ENCODE data around the gene MEIS1.
A peak's percentile ranks its signal among the peaks of the same experiment; 100 is the strongest.

MEIS1 gene

DNA sequence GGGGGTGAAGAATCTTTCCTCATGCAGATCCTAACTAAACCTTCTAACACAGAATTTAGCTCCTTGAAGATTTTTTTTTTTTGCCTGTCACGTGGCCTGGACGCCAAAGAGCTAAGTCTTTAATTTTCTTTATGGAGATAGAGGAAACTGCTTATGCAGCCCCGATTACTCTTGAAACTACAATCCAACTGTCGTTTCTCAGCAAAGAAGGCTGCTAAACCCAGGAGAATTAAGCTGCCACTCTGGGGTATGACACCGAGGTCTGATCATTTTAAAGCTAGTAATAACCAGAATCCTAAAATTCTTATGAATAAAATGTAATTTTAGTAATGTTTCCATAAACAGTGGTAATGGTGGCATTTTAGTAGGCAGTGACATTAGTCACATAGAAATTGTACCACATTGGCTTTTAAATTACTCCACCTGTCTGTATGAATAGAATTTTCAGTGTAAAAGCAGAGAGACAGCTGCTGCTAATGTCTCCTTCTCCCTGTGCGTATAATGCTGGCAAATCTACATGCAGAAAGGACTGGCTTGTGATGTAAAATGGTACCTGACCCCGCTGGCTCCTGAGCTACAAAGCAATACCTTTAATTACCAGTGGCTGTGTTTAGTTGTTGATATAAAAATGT is 86.5 kb downstream of the MEIS1 start:
- TF ChIP-seq, protein P1, sequence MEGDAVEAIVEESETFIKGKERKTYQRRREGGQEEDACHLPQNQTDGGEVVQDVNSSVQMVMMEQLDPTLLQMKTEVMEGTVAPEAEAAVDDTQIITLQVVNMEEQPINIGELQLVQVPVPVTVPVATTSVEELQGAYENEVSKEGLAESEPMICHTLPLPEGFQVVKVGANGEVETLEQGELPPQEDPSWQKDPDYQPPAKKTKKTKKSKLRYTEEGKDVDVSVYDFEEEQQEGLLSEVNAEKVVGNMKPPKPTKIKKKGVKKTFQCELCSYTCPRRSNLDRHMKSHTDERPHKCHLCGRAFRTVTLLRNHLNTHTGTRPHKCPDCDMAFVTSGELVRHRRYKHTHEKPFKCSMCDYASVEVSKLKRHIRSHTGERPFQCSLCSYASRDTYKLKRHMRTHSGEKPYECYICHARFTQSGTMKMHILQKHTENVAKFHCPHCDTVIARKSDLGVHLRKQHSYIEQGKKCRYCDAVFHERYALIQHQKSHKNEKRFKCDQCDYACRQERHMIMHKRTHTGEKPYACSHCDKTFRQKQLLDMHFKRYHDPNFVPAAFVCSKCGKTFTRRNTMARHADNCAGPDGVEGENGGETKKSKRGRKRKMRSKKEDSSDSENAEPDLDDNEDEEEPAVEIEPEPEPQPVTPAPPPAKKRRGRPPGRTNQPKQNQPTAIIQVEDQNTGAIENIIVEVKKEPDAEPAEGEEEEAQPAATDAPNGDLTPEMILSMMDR (IDR thresholded peaks at IDR 0.05; ENCODE audit: low read length, missing control alignments): no peak
- H3K4me3 ChIP-seq (replicated peaks; ENCODE audit: low read depth, low read length): no peak overlapping the region
- no peak for DNase-seq (ENCODE audit: low read depth)

DNA sequence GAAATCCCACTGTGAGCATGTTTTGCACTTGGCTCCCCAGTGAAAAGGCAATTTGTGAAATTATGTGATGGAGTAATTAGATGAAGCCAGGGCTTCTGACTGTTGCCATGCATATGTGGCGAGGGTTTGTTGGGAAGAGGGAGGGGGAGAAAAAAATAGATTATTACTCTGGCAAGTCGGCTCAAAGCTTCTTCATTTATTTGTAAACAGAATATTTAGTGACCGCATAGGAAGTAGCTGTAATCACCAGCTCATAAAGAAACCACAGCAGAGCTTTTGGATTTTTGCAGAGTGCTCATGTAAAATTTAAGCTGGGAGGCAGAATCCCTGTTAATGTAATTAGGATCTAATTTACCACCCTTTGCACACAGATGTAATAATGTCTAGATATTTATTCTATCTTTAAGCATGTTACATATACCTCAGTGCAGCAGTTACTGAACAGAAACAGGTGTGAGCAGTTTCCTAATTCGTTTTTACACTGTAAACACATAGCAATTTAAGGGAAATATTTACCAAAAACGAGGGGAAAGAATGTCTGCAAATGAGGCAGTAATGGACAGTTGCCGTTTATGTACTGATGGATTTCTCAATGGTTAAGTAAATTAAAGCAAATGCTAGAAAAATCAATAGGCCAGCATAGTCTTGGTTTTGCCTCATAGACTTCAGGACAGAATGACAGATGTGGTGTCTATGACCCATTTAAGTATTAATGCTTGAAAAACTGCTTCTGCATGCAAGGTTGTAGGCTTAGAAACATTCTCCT is 87.9 kb downstream of the MEIS1 start:
- DNase-seq (ENCODE audit: low read depth): no peak
- H3K4me3 ChIP-seq (replicated peaks; ENCODE audit: low read depth, low read length): no peak overlapping the region
- TF ChIP-seq, protein P1 (IDR thresholded peaks at IDR 0.05; ENCODE audit: low read length, missing control alignments): no peak

DNA sequence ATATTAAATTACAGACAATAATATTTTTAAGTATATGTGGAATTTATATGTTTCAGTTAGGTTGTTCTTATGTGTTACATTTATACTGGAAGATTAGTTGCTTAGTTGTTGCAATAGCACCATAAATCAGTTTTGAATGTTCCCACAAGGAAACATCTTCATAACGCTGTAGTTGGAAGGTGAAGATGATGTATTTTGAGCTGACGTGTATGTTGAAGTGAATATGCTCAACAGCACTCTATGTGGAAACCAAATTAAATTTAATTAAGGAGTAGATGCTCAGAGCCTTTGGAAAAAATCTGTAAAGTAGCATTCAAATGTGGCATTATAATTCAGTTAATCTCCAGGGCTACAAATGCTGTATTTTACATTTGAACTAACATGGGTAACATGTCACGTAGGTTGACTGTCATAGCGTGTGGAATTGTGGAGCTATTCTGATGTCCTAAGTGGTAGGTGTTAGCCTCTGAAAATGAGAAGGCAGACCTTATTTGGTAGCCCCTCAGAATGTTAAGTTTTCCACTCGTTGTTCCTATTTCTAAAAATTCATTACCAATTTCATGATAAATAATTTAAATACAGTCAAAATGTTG is 88.5 kb downstream of the MEIS1 start:
- TF ChIP-seq, protein P1 (IDR thresholded peaks at IDR 0.05; ENCODE audit: low read length, missing control alignments): no peak
- no peak overlapping the region for H3K4me3 ChIP-seq (replicated peaks; ENCODE audit: low read depth, low read length)
- no peak for DNase-seq (ENCODE audit: low read depth)

DNA sequence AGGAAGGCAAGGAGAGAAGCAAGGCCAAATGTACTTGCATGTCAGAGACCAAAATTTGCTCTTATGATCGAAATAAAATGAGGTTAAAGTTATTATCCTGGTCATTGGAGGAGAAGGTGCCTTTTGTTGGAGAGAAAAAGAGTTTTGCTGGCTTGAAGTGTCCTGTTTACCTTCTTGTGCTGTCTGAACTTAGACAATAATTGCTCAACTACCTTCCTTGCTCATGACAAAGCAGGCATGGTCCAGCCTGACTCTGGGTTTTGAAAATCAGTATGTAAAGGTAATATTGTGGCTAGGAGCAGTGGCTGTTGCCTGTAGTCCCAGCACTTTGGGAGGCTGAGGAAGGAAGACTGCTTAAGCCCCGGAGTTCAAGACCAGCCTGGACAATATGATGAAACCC is 89.1 kb downstream of the MEIS1 start:
- H3K4me3 ChIP-seq (replicated peaks; ENCODE audit: low read depth, low read length): no peak overlapping the region
- no peak for DNase-seq (ENCODE audit: low read depth)
- TF ChIP-seq, protein P1 (IDR thresholded peaks at IDR 0.05; ENCODE audit: low read length, missing control alignments): no peak

DNA sequence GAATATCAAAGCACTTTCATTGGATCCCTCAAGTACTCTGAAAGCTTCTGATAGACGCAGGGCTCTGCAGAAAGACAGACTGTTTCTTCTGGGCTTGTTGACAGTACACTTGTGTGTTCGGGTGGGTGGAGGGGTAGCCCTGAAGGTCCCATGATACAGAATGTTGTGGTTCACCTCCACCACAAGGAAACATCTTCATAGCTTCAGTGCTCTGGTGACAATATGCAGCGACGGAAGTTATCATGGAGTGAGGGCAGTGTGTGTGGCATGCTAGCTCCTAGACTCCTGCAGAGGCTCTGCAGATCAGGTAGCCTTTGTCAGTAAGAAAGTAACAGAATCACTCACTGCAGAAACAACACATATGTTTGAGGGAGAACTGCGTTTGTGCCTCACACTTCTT is 90.7 kb downstream of the MEIS1 start:
- H3K4me3 ChIP-seq (replicated peaks; ENCODE audit: low read depth, low read length): no peak overlapping the region
- TF ChIP-seq, protein P1 (IDR thresholded peaks at IDR 0.05; ENCODE audit: low read length, missing control alignments): no peak
- no peak for DNase-seq (ENCODE audit: low read depth)

DNA sequence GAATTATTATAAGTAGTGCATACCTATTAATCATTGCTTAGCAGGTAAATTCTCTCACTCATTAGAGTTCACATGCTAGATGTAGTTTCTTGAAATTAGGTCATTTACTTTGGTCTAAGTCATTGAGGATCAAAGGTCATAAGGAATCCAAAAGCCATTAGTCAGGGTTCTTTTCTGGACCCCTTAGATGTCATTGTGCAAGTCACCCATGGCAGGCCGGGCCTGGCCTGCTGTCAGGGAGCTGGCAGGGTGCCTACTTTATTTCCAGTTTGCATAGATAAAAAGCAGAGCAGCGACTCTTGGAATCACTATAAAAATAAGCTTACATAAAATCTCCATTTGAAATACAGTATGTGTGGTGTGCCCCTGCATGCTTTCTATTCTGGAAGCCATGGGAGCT is 91.3 kb downstream of the MEIS1 start:
- TF ChIP-seq, protein P1 (IDR thresholded peaks at IDR 0.05; ENCODE audit: low read length, missing control alignments): no peak
- no peak overlapping the region for H3K4me3 ChIP-seq (replicated peaks; ENCODE audit: low read depth, low read length)
- peak; percentile 48 for DNase-seq (ENCODE audit: low read depth)
